NCI-H2227 treated with DMSO at 0.1 percent for 48 hours (cell line): ENCODE results near the gene TSSC4.
"Not testable (repeated sequence)": the region's sequence is repeated elsewhere in the genome, so short reads cannot be mapped to it uniquely, and the experiment has no call there.

Experiments
- DNase-seq: peaks from one replicate; lab custom pipeline; 2025; lab: John Stamatoyannopoulos, UW

Gene TSSC4

GRCh38 chr11:2400069-2400761, at the start of gene TSSC4:
Gene TSSC4 (plus strand): TSS chr11:2400750. CDS start chr11:2402634, 1,884 bp downstream.
- peak; percentile 100 for DNase-seq

GRCh38 chr11:2351701-2352100, 48.8 kb upstream of the TSSC4 start:
- no peak for DNase-seq

- no peak for DNase-seq
Observed at GRCh38 chr11:2352420-2352819, 48.1 kb upstream of the TSSC4 start.

GRCh38 chr11:2355000-2355644, 45.4 kb upstream of the TSSC4 start:
- no peak for DNase-seq

- no peak for DNase-seq
Observed at GRCh38 chr11:2357246-2357645, 43.3 kb upstream of the TSSC4 start.

- not testable (repeated sequence) for DNase-seq
Observed at GRCh38 chr11:2357651-2358050, 42.9 kb upstream of the TSSC4 start.

GRCh38 chr11:2358754-2359442, 41.7 kb upstream of the TSSC4 start:
- DNase-seq, result no peak

- no peak for DNase-seq
Observed at GRCh38 chr11:2359557-2359956, 41.0 kb upstream of the TSSC4 start.

GRCh38 chr11:2360081-2360642, 40.4 kb upstream of the TSSC4 start:
- DNase-seq, result no peak

GRCh38 chr11:2361565-2361964, 39.0 kb upstream of the TSSC4 start:
- DNase-seq, result no peak

GRCh38 chr11:2362414-2362813, 38.1 kb upstream of the TSSC4 start:
- DNase-seq, result no peak

- DNase-seq, result no peak
Observed at GRCh38 chr11:2363130-2363529, 37.4 kb upstream of the TSSC4 start.

- no peak for DNase-seq
Observed at GRCh38 chr11:2363577-2364370, 36.8 kb upstream of the TSSC4 start.

- not testable (repeated sequence) for DNase-seq
Observed at GRCh38 chr11:2364386-2364785, 36.2 kb upstream of the TSSC4 start.

- no peak for DNase-seq
Observed at GRCh38 chr11:2365571-2366210, 34.9 kb upstream of the TSSC4 start.

GRCh38 chr11:2366276-2366675, 34.3 kb upstream of the TSSC4 start:
- DNase-seq, result no peak

- no peak for DNase-seq
Observed at GRCh38 chr11:2366733-2367132, 33.8 kb upstream of the TSSC4 start.

GRCh38 chr11:2367266-2368160, 33.0 kb upstream of the TSSC4 start:
- DNase-seq, result no peak

- DNase-seq, result no peak
Observed at GRCh38 chr11:2368178-2368850, 32.2 kb upstream of the TSSC4 start.

GRCh38 chr11:2368851-2369180, 31.7 kb upstream of the TSSC4 start:
- no peak for DNase-seq
